Ectodermal cell (in vitro differentiated cells): ENCODE measurements around the gene ELMO1.

Experiments
- H3K27ac ChIP-seq: 2 replicates; pipeline ENCODE4 v1.7.0; 2013; ENCODE audit warnings: mild to moderate bottlenecking, low read depth, low read length; ENCODE audit not compliant: insufficient read depth, poor library complexity, severe bottlenecking
- H3K27me3 ChIP-seq: 2 replicates; pipeline ENCODE4 v1.7.0; 2013; ENCODE audit warnings: mild to moderate bottlenecking, low read length; ENCODE audit not compliant: insufficient read depth, control insufficient read depth, poor library complexity, severe bottlenecking
- H3K36me3 ChIP-seq: one replicate; pipeline ENCODE4 v1.7.0; 2013; ENCODE audit warnings: low read length; ENCODE audit not compliant: control insufficient read depth, insufficient read depth
- H3K4me1 ChIP-seq: one replicate; pipeline ENCODE4 v1.7.0; 2013; ENCODE audit warnings: low read length; ENCODE audit not compliant: control insufficient read depth, insufficient read depth
- H3K4me3 ChIP-seq: 2 replicates; pipeline ENCODE4 v1.7.0; 2013; ENCODE audit warnings: low read depth, low read length, control low read depth; ENCODE audit not compliant: insufficient read depth
- H3K9me3 ChIP-seq: 2 replicates; pipeline ENCODE4 v1.7.0; 2013; ENCODE audit warnings: mild to moderate bottlenecking, low read length, moderate library complexity; ENCODE audit not compliant: control insufficient read depth
- WGBS, 2 experiments: methylation state at CpG; one replicate each; pipeline ENCODE4 v1.1.7; 2013; ENCODE audit warnings: missing lambda C conversion rate in 2 of 2; 5-methylcytosine and 5-hydroxymethylcytosine counted together

The ELMO1 gene

GRCh38 chr7:37284285-37284684, 164.4 kb downstream of the ELMO1 start:
- Histone ChIP-seq H3K9me3 (peaks cover 2% of the 10 kb centered on the region), H3K27me3 (no peaks in the 10 kb centered on the region), H3K4me3 (no peak overlapping the region), H3K27ac (no peak overlapping the region), H3K4me1 (peaks cover 6% of the 10 kb centered on the region), H3K36me3 (no peaks in the 10 kb centered on the region)
- 87 to 91% methylated on average over 4 of the region's 4 CpGs for WGBS, 2 experiments

- Histone ChIP-seq H3K27ac (no peak overlapping the region), H3K27me3 (no peaks in the 10 kb centered on the region), H3K4me1 (peaks cover 6% of the 10 kb centered on the region), H3K36me3 (no peaks in the 10 kb centered on the region), H3K4me3 (no peak overlapping the region), H3K9me3 (peaks cover 2% of the 10 kb centered on the region)
- WGBS, 2 experiments = 89 to 93% methylated on average over 4 of the region's 4 CpGs
Observed at GRCh38 chr7:37283716-37284115, 164.9 kb downstream of the ELMO1 start.

GRCh38 chr7:37282927-37283326, 165.7 kb downstream of the ELMO1 start:
- H3K4me3 ChIP-seq = no peak overlapping the region
- H3K9me3 ChIP-seq = peaks cover 2% of the 10 kb centered on the region
- WGBS, 2 experiments = 94 to 96% methylated on average over 3 of the region's 3 CpGs
- H3K36me3 ChIP-seq = no peaks in the 10 kb centered on the region
- H3K4me1 ChIP-seq = peaks cover 6% of the 10 kb centered on the region
- no peaks in the 10 kb centered on the region for H3K27me3 ChIP-seq
- H3K27ac ChIP-seq = no peak overlapping the region

- Histone ChIP-seq H3K27ac (no peak overlapping the region), H3K4me3 (no peak overlapping the region), H3K36me3 (no peaks in the 10 kb centered on the region), H3K27me3 (no peaks in the 10 kb centered on the region), H3K9me3 (peaks cover 2% of the 10 kb centered on the region), H3K4me1 (peaks cover 6% of the 10 kb centered on the region)
- WGBS, 2 experiments = 67 to 75% methylated on average over 4 of the region's 4 CpGs
Observed at GRCh38 chr7:37282093-37282444, 166.6 kb downstream of the ELMO1 start.

- H3K9me3 ChIP-seq = peaks cover 2% of the 10 kb centered on the region
- no peaks in the 10 kb centered on the region for H3K27me3 ChIP-seq
- H3K4me3 ChIP-seq = no peak overlapping the region
- H3K36me3 ChIP-seq = no peaks in the 10 kb centered on the region
- WGBS, 2 experiments = 82 to 86% methylated on average over 5 of the region's 5 CpGs
- peaks cover 6% of the 10 kb centered on the region for H3K4me1 ChIP-seq
- H3K27ac ChIP-seq = no peak overlapping the region
Observed at GRCh38 chr7:37281368-37282092, 167.1 kb downstream of the ELMO1 start.

- H3K9me3 ChIP-seq = peaks cover 2% of the 10 kb centered on the region
Observed at GRCh38 chr7:37277513-37277912, 171.2 kb downstream of the ELMO1 start.

GRCh38 chr7:37275078-37275710, 173.5 kb downstream of the ELMO1 start:
- Histone ChIP-seq H3K36me3 (no peaks in the 10 kb centered on the region), H3K4me3 (no peak overlapping the region), H3K27ac (no peak overlapping the region), H3K4me1 (no peaks in the 10 kb centered on the region), H3K9me3 (peaks cover 2% of the 10 kb centered on the region), H3K27me3 (no peaks in the 10 kb centered on the region)
- 84% methylated on average over 5 of the region's 5 CpGs for WGBS, 2 experiments

More at GRCh38 chr7:37277513-37277912, 171.2 kb downstream of the ELMO1 start:
- WGBS, 2 experiments = 95 to 97% methylated on average over 3 of the region's 3 CpGs
- no peaks in the 10 kb centered on the region for H3K27me3 ChIP-seq
- no peaks in the 10 kb centered on the region for H3K36me3 ChIP-seq
- no peak overlapping the region for H3K4me3 ChIP-seq
- H3K27ac ChIP-seq = no peak overlapping the region
- no peaks in the 10 kb centered on the region for H3K4me1 ChIP-seq

GRCh38 chr7:37273891-37274290, 174.8 kb downstream of the ELMO1 start:
- WGBS, 2 experiments = 82 to 84% methylated on average over 2 of the region's 2 CpGs
- Histone ChIP-seq H3K4me3 (no peak overlapping the region), H3K4me1 (no peaks in the 10 kb centered on the region), H3K27me3 (no peaks in the 10 kb centered on the region), H3K9me3 (no peaks in the 10 kb centered on the region), H3K27ac (no peak overlapping the region), H3K36me3 (no peaks in the 10 kb centered on the region)

- H3K4me3 ChIP-seq = no peak overlapping the region
- no peaks in the 10 kb centered on the region for H3K9me3 ChIP-seq
- no peaks in the 10 kb centered on the region for H3K36me3 ChIP-seq
- H3K4me1 ChIP-seq = no peaks in the 10 kb centered on the region
- H3K27me3 ChIP-seq = no peaks in the 10 kb centered on the region
- no peak overlapping the region for H3K27ac ChIP-seq
- WGBS, 2 experiments = 87 to 92% methylated on average over 5 to 6 of the region's 6 CpGs
Observed at GRCh38 chr7:37269711-37270508, 178.8 kb downstream of the ELMO1 start.

GRCh38 chr7:37267251-37267650, 181.4 kb downstream of the ELMO1 start:
- 94% methylated on average over 2 to 8 of the region's 8 CpGs for WGBS, 2 experiments
- Histone ChIP-seq H3K4me1 (no peaks in the 10 kb centered on the region), H3K9me3 (no peaks in the 10 kb centered on the region), H3K27me3 (no peaks in the 10 kb centered on the region), H3K36me3 (no peaks in the 10 kb centered on the region), H3K4me3 (no peak overlapping the region), H3K27ac (no peak overlapping the region)
